VCaP (cell line): ENCODE measurements around the gene ETS2.
A peak's percentile ranks its signal among the peaks of the same experiment; 100 is the strongest.

Source experiments
- H3K27ac ChIP-seq: fragments of 450-650 bp; 2 replicates; pipeline ENCODE4 v1.5.1; 2017
- TF ChIP-seq, protein P1 (sequence below): fragments of 450-650 bp; conservative IDR thresholded peaks from 2 replicates; pipeline ENCODE4 v1.5.1; 2017; ENCODE audit warnings: mild to moderate bottlenecking, moderate library complexity

The ETS2 gene

DNA sequence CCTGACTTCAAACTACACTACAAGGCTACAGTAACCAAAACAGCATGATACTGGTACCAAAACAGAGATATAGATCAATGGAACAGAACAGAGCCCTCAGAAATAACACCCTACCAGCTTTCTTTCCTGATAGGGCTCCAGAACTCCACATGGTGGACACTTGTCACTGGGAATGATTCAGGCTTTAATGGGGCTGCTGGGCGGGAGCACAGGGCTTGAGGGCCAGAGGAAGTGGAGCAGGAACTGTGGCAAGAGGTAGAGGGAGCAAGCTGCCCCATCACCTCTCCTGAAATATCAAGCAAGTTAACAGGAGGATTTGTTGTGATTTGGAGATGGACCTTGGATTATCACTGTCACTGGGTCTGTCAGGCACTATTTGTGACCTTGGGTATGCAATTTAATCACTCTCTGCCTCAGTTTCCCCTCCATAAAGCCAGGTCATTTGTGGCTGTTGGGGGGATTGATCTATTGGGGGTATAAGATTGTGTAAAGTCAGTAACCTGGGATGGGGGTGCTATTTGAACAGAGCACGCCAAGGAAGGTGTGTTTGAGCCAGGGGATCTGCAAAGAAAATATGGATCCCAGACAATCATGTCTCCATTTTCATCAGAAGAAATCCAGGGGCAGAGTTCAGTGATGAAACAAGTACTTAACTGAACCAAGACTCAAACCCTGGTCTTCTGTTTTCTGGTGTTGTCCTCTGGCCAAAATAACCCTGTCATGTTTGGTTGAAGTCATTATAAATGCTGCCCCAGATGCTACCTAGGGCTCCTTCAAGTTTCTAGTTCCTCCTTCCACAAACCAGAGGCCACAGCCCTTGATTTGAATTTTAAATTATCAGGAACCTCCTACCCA lies 25.2 kb downstream of the ETS2 start:
- TF ChIP-seq, protein P1, sequence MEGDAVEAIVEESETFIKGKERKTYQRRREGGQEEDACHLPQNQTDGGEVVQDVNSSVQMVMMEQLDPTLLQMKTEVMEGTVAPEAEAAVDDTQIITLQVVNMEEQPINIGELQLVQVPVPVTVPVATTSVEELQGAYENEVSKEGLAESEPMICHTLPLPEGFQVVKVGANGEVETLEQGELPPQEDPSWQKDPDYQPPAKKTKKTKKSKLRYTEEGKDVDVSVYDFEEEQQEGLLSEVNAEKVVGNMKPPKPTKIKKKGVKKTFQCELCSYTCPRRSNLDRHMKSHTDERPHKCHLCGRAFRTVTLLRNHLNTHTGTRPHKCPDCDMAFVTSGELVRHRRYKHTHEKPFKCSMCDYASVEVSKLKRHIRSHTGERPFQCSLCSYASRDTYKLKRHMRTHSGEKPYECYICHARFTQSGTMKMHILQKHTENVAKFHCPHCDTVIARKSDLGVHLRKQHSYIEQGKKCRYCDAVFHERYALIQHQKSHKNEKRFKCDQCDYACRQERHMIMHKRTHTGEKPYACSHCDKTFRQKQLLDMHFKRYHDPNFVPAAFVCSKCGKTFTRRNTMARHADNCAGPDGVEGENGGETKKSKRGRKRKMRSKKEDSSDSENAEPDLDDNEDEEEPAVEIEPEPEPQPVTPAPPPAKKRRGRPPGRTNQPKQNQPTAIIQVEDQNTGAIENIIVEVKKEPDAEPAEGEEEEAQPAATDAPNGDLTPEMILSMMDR = no peak
- H3K27ac ChIP-seq = no peak overlapping the region

DNA sequence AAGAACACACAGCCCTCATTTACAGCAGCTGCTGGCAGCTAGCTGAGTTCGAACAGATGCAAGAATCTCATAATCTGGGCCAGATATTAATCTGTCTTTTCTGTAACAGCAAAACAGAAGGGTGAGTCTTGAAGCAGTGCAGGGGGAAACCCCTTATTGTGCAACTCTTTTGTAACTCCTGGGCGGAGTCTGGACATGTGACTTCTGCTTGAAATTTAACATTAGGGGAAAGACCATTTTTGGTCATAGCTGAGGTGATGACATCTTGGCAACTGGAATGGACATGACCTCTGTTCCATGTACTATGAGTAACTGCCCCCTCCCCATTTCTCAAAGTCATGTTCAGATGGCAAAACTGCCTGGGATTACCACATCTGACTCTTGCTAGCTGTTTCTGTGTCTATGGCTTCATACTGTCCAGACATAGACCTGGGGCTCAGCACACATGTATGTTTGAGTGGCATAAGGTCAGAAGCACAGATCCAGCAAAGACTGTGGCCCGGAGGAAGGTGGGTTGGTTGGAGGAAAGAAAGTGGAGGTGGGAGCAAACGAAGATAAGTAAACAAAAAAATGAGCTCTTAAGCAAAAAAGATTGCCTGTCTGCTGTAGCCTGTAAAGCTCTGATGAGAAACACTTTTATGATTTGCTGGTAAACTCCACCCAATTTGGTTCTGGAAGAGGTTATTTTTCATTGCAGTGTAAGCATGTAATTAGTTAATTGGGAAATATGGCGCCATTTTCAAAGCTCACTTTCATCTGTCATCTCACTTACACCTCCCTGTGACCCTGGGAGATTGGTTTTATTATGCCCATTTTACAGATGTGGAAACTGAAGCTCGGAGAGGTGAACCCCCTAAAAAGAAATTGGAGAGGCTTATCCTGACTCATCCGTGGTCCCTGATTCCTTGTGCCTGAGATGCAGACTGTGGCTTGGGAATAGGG lies 26.1 kb downstream of the ETS2 start:
- no peak overlapping the region for H3K27ac ChIP-seq
- TF ChIP-seq, protein P1 = no peak

DNA sequence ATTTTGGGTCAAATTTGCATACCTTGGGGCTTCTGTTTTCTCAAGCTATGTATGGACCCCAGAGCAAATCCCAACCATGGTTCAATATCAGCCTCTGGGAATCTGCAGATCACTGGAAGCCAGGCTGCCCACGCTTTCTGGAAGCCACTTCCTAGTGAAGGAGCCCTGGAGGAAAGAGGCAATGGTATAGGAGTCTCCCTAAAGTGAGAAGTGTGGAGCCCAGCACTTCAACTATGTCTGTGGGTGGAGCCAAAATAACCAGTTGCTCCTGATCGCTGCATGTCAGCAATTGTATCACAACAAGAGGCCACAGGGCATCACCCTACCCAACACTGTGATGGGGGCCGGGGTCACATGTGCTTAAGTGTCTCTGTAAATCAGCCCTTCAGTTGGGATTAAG lies 26.9 kb downstream of the ETS2 start:
- TF ChIP-seq, protein P1 = no peak
- H3K27ac ChIP-seq = no peak overlapping the region

DNA sequence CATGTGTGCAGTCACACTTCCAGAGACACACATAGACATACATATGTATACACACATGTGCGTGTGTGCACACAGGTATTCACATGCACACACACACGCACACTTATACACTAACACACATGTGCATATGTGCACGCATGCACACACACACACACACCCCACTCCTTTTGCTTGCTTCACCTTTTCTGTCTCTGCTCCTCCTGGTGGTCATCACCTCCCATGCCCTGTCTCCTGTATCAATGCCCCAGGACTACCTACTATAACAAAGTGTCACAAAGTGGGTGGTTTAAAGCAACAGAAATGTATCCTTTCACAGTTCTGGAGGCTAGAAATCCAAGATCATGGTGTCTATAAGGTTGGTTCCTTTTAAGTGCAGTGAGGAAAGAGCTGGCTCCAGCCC lies 27.4 kb downstream of the ETS2 start:
- TF ChIP-seq, protein P1 = 0 out of 2 replicates have a peak, but pooled peaks have one; percentile 12
- H3K27ac ChIP-seq = no peak overlapping the region

DNA sequence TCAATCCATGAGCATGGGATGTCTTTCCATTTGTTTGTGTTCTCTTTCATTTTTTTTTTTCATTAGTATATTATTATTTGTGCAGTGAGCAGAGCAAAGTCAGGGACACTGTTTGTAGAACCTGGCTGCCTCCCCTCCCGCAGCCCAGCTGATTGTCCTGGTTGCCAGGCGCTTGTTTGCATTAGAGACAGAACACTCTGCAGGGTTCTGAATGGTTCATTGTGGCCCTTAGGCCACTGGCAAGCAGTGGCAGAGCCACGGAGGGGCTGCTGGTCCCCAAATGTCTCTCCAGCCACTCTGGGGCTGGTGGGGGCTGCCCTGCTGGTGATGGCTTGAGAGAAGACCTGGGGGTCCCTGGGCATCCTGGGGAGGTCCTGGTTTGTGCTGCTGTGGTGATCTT lies 29.0 kb downstream of the ETS2 start:
- H3K27ac ChIP-seq = no peak overlapping the region
- TF ChIP-seq, protein P1 = no peak

DNA sequence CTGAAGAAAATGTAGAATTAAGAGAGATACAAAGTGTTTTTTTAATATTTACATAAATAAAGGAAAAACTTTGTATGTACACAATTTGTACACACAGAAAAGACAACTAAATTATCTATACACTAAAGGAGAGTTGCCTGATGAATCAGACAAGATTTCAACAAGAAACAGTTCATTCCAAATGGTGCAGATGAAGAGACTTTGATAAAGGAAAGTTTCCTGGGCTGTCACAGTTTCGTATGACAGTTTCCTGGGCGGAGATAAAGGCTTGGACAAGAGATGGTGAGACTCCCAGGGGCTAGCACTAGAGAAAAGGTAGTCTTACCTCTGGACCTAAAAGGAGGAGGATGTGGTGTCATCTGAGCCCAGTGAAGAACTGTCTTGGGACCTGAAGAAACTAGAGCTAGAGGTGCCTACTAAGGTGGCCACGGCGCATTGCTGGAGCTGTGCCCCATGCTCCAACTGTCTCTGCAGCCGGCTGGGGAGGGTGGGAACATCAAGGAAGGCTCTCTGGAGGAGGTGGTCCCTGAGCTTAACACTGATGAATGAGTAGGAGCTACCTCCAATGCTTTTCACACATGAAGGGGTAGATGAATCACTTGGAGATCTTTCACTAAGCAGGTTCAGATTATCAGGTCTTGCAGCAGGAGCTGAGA lies 32.2 kb downstream of the ETS2 start:
- no peak overlapping the region for H3K27ac ChIP-seq
- TF ChIP-seq, protein P1 = no peak
